Measurements from ENCODE around the gene RDM1.

- no peak for TF ChIP-seq POLR2AphosphoS5 (IDR thresholded peaks at IDR 0.05; ENCODE audit: low read depth, low read length)
- no peak for TF ChIP-seq CTCF (IDR thresholded peaks at IDR 0.05)
- TF ChIP-seq REST (IDR thresholded peaks at IDR 0.05; ENCODE audit: insufficient read depth in 1 of 2, low read depth in 2 of 2, low read length in 1 of 2) = no peak
- no peak for TF ChIP-seq TCF7L2 (IDR thresholded peaks at IDR 0.05; ENCODE audit: low read depth, low read length)
These were observed 54.0 kb downstream of the RDM1 start for GRCh38 chr17:35876534-35876933.
